Stimulated activated naive CD8-positive, alpha-beta T cell treated with anti-CD3 and anti-CD28 coated beads, Interleukin-15, Interleukin-2, amounts not matched to agents 100 U/mL and 50 U/mL, for 24 hours (primary cell): ENCODE data around the gene ARRDC3.
A peak's percentile ranks its signal among the peaks of the same experiment; 100 is the strongest.
"Not testable (repeated sequence)": the region's sequence is repeated elsewhere in the genome, so short reads cannot be mapped to it uniquely, and the experiment has no call there.

Experiments
- ATAC-seq: fragments of 150-1000 bp; cut with Tn5 transposase; one replicate; pipeline ENCODE4 v1.10.0; 2021
- DNase-seq: peaks from one replicate; pipeline ENCODE4 v3.0.0; 2021

ARRDC3 gene

GRCh38 chr5:91383027-91383955 lies at the start of gene ARRDC3:
Gene ARRDC3, minus strand, starts transcription at chr5:91383317. Its CDS starts 225 bp downstream, at chr5:91383092.
- ATAC-seq (peak; percentile 67), DNase-seq (peak; percentile 98)

GRCh38 chr5:91430949-91431348 lies 47.8 kb upstream of the ARRDC3 start:
- no peak for ATAC-seq
- DNase-seq, result no peak

- ATAC-seq, result no peak
- no peak for DNase-seq
These were observed 41.7 kb upstream of the ARRDC3 start for GRCh38 chr5:91424638-91425436.

- DNase-seq (no peak), ATAC-seq (no peak)
These were observed 40.8 kb upstream of the ARRDC3 start for GRCh38 chr5:91423871-91424270.

DNA sequence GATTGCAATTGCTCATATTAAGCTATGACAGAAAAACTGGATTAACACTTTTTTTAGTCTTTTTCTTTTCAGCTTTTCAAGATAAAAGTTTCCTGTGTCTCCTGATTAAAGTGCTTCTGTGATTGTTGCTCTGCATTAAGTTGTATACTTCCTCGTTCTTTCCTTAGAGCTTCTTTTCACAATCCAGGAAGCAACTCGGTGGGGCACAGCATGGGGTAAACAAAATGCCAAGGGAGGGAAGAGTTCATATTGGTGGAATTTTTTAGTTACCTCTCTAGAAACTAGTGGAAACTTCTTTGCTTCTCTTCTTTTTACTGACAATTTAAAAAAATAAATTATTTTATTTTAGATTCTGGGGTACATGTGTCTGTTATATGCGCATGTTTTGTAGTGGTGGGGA lies 37.8 kb upstream of the ARRDC3 start:
- ATAC-seq (no peak), DNase-seq (no peak)

GRCh38 chr5:91419571-91420537 lies 36.7 kb upstream of the ARRDC3 start:
- no peak for ATAC-seq
- peak; percentile 75 for DNase-seq

- DNase-seq (no peak), ATAC-seq (no peak)
These were observed 36.0 kb upstream of the ARRDC3 start for GRCh38 chr5:91419136-91419535.

- ATAC-seq (no peak), DNase-seq (no peak)
These were observed 35.0 kb upstream of the ARRDC3 start for GRCh38 chr5:91418158-91418557.

- no peak for ATAC-seq
- DNase-seq, result no peak
These were observed 34.1 kb upstream of the ARRDC3 start for GRCh38 chr5:91417219-91417618.

GRCh38 chr5:91416491-91416890 lies 33.4 kb upstream of the ARRDC3 start:
- ATAC-seq, result no peak
- no peak for DNase-seq

DNA sequence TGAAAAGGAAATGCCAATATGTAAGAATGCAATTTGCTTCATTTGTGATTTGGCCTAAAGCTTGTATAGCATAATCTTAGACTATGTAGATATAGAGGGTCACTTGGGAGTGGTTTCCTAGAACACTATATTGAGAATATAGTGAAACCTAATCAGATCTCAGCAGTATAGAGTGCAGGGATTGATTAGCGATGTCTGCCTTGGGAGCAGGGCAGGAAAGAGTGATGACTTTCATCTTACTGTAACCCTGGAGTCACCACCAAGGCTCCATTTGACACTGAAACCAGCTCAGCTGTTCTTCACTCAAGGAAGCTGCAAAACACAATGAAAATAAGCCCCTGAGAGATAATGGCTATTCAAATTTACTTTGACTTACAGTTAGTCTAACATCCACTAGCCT lies 26.2 kb upstream of the ARRDC3 start:
- DNase-seq (no peak), ATAC-seq (peak; percentile 9)

DNA sequence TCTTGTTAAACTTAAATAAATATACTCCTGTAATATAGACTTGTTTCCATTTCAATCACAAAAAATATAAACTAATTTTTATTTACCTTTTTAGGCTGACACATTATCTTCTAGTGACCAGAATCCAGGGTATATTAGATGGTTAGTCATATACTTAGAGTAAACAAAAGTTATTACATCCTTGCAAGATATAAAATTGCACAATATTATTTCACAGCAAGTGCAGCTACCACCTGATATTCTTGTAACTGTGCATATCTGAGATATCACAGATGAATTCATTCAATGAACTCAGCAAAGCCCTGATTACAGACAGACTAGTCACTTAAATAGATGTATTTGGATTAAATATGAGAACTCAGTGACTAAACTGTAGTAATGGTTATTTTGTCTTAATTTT lies 25.6 kb upstream of the ARRDC3 start:
- DNase-seq, result no peak
- ATAC-seq, result no peak

DNA sequence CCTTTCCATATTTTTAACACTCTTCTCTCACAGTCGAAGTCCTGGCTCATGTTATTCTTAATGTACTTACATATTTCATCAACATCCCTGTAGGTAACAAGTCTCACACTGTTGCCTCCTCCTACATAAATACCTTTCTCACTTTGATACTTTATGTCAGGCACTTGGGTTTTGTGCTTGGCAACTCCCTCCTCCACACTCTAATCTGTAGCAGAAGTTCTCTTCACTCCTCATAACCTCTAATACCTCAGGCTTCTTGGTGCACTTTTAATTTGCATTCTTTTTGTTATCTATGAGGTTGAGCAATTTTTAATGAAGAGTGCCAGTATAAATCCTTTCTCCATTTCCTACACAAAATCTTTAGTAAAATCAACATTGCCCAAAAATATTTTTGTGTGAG lies 24.1 kb upstream of the ARRDC3 start:
- DNase-seq (no peak), ATAC-seq (no peak)

DNA sequence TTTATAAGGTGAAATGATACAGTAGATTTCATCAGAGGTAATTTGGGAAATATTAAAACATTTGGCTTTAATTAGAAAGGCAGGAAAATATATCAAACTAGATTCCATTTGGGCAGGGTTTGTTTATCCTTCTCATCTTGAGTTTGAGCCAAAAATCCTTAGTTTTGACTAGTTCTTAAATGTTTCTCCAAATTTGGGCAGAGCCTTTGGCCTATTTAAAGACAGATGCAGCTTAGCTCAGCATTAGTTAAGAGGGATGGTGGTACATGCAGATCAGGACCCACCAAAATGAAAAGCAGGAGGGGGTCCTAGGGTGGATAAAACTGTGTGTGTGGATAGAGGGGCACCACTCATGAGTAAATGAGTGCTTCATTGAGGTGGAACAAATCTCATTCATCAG lies 20.3 kb upstream of the ARRDC3 start:
- DNase-seq, result no peak
- ATAC-seq, result no peak

- ATAC-seq, result no peak
- DNase-seq, result no peak
These were observed 18.1 kb upstream of the ARRDC3 start for GRCh38 chr5:91401175-91401574.

- no peak for ATAC-seq
These were observed 14.7 kb upstream of the ARRDC3 start for GRCh38 chr5:91397791-91398190.

GRCh38 chr5:91390268-91390667 lies 7.2 kb upstream of the ARRDC3 start:
- no peak for ATAC-seq
- no peak for DNase-seq

More at GRCh38 chr5:91397791-91398190, 14.7 kb upstream of the ARRDC3 start:
- DNase-seq, result no peak

DNA sequence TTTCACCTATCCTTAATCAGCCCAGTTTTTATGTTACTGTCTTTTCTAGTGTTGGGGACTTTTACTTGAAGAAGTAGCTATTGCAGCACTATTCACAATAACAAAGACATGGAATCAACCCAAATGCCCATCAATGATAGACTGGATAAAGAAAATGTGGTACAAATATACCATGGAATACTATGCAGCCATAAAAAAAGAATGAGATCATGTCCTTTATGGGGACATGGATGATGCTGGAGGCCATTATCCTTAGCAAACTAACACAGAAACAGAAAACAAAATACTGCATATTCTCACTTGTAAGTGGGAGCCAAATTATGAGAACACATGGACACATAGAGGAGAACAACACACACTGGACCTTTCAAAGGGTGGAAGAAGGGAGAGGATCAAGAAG lies 6.4 kb upstream of the ARRDC3 start:
- not testable (repeated sequence) for DNase-seq, ATAC-seq

GRCh38 chr5:91388362-91388761 lies 5.2 kb upstream of the ARRDC3 start:
- DNase-seq (no peak), ATAC-seq (no peak)

- no peak for DNase-seq
- no peak for ATAC-seq
These were observed 3.0 kb upstream of the ARRDC3 start for GRCh38 chr5:91386120-91386519.

- not testable (repeated sequence) for ATAC-seq, DNase-seq
These were observed 2.5 kb upstream of the ARRDC3 start for GRCh38 chr5:91385596-91385995.
